Stimulated activated CD4-positive, alpha-beta T cell treated with anti-CD3 and anti-CD28 coated beads, Interleukin-15, amount 100 ng/mL, for 24 hours (primary cell): ENCODE measurements around the gene RBCK1.

ENCODE experiments used
- DNase-seq: peaks from one replicate; pipeline ENCODE4 v3.0.0-alpha.2; 2020

Gene RBCK1

GRCh38 chr20:407953-408842 is at the start of gene RBCK1:
Gene RBCK1 (plus strand): TSS chr20:408299. CDS start chr20:408758, 459 bp downstream.
- DNase-seq, result peak; percentile 89

- no peak for DNase-seq
Measured at GRCh38 chr20:358891-359555, 49.1 kb upstream of the RBCK1 start.

GRCh38 chr20:361561-361960 is 46.5 kb upstream of the RBCK1 start:
- DNase-seq, result no peak

GRCh38 chr20:362271-363254 is 45.5 kb upstream of the RBCK1 start:
- peak; percentile 67 for DNase-seq

GRCh38 chr20:363319-364078 is 44.6 kb upstream of the RBCK1 start:
- no peak for DNase-seq

- DNase-seq, result peak; percentile 23
Measured at GRCh38 chr20:364905-365794, 42.9 kb upstream of the RBCK1 start.

- DNase-seq, result no peak
Measured at GRCh38 chr20:366041-366718, 41.9 kb upstream of the RBCK1 start.

- no peak for DNase-seq
Measured at GRCh38 chr20:366719-367485, 41.2 kb upstream of the RBCK1 start.

- DNase-seq, result no peak
Measured at GRCh38 chr20:367486-367887, 40.6 kb upstream of the RBCK1 start.

GRCh38 chr20:368915-369314 is 39.2 kb upstream of the RBCK1 start:
- DNase-seq, result no peak

GRCh38 chr20:370151-370600 is 37.9 kb upstream of the RBCK1 start:
- DNase-seq, result no peak

GRCh38 chr20:370977-371754 is 36.9 kb upstream of the RBCK1 start:
- no peak for DNase-seq

- DNase-seq, result no peak
Measured at GRCh38 chr20:371755-372542, 36.1 kb upstream of the RBCK1 start.

GRCh38 chr20:372543-373082 is 35.5 kb upstream of the RBCK1 start:
- DNase-seq, result peak; percentile 16

- no peak for DNase-seq
Measured at GRCh38 chr20:373171-373890, 34.8 kb upstream of the RBCK1 start.

GRCh38 chr20:375265-375889 is 32.7 kb upstream of the RBCK1 start:
- DNase-seq, result no peak
